DLD1 (cell line): ENCODE results near the gene CSE1L.
"Not testable (repeated sequence)": the region's sequence is repeated elsewhere in the genome, so short reads cannot be mapped to it uniquely, and the experiment has no call there.

ENCODE experiments used
- in situ Hi-C: cut with HindIII; loops from 2 replicates; pipeline ENCODE4 v1.10.0; 2017; ENCODE audit warnings: low sequenced_read_pairs

CSE1L gene, protein sequence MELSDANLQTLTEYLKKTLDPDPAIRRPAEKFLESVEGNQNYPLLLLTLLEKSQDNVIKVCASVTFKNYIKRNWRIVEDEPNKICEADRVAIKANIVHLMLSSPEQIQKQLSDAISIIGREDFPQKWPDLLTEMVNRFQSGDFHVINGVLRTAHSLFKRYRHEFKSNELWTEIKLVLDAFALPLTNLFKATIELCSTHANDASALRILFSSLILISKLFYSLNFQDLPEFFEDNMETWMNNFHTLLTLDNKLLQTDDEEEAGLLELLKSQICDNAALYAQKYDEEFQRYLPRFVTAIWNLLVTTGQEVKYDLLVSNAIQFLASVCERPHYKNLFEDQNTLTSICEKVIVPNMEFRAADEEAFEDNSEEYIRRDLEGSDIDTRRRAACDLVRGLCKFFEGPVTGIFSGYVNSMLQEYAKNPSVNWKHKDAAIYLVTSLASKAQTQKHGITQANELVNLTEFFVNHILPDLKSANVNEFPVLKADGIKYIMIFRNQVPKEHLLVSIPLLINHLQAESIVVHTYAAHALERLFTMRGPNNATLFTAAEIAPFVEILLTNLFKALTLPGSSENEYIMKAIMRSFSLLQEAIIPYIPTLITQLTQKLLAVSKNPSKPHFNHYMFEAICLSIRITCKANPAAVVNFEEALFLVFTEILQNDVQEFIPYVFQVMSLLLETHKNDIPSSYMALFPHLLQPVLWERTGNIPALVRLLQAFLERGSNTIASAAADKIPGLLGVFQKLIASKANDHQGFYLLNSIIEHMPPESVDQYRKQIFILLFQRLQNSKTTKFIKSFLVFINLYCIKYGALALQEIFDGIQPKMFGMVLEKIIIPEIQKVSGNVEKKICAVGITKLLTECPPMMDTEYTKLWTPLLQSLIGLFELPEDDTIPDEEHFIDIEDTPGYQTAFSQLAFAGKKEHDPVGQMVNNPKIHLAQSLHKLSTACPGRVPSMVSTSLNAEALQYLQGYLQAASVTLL

DNA sequence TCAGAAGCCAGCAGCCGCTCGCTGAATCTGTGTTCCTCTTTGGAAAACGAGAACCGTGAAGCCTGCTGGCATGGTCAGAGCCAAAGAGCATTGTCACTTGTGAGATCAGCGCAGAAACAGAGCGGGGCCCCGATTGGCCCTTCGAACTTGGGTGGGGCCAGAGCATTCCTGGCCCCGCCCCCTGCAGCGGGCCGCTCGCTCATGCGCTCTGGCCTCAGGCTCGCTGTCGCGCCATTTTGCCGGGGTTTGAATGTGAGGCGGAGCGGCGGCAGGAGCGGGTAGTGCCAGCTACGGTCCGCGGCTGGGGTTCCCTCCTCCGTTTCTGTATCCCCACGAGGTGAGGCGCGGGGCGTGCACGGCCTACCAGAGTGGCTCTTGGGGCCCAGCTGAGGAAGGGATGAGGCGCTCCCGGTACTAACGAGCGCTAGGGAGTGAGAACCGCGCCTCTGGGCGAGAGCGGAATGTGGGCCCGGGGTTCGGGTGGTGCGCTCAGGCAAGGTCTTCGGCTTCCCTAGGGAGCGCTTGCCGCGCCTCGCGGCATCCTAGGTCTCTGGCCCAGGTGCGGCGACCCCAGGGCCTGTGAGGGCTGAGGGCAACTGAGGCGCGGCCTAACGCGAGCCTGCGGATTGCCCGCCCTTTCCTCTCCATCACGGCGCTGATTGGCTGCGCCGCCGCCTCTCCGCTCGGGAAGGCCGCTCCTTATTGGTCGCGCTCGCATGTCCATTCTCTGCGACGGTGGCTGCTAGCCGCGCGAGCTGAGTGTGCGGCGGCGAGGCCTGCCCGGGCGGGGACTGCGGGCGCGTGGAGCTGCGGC is at the start of gene CSE1L:
Gene CSE1L (plus strand): TSS at position 226 of the 814 bp plus-strand sequence. CDS start 12,152 bp downstream, outside the sequence.
- in situ Hi-C loops, result no loop called here

DNA sequence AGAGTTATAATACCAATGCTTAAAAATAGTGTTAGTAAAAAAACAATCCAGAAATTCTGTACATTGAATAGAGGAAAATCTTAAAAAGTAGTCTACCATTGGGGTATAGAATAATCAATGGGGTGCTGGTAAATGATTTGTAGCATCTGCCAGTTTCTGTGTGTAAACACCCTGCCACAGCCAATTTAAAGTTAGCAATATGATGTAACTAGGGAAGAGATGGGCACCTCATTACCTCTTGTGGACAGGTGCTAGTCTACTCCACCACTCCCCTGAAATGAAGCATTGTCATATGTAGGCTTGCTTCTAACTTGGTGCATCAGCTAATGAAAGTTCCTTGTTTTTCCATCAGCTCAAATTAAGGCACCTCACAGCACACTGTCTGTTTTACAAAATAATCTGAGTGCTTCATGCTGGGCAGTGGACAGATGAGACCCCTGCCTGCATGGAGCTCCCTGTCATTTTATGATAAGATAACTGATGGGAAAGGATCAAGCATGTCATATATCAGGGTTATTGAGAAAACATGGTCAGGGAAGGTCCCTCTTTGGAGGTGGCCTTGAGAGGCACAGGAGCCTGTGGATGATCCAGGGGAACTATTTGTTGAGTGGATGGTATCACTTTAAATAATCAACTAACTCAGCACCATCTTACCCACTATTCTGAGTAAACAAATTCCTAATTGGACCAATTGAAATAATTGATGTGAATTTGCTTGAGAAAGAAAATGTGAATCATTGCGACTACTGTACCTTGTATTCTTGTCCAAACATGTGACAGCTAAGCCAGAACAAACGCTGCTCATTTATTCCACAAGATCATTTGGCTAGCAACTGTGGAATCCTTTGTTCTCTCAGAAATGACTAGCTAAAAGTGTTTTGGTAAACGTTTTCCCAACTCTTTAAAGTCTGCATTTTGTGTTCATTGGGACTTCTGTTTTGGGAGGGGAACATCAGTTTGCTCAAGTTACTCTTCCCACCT is 45.9 kb upstream of the CSE1L start:
- in situ Hi-C loops, result no loop called here

DNA sequence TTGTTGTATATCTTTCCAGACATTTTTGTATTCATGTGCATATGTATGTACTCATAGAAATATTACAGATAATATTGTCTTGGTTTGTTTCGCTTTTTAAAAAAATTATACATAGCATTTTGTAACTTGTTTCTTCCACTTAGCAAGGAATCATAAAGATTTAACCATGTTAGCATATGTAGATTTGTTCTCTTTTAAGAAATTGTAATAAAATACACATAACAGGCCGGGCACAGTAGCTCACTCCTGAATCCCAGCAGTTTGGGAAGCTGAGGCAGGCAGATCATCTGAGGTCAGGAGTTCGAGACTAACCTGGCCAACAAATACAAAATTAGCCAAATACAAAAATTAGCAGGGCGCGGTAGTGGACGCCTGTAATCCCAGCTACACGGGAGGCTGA is 44.4 kb upstream of the CSE1L start:
- in situ Hi-C loops, result no loop called here

- in situ Hi-C loops, result no loop called here
These were observed 39.6 kb upstream of the CSE1L start for GRCh38 chr20:49006446-49006980.

DNA sequence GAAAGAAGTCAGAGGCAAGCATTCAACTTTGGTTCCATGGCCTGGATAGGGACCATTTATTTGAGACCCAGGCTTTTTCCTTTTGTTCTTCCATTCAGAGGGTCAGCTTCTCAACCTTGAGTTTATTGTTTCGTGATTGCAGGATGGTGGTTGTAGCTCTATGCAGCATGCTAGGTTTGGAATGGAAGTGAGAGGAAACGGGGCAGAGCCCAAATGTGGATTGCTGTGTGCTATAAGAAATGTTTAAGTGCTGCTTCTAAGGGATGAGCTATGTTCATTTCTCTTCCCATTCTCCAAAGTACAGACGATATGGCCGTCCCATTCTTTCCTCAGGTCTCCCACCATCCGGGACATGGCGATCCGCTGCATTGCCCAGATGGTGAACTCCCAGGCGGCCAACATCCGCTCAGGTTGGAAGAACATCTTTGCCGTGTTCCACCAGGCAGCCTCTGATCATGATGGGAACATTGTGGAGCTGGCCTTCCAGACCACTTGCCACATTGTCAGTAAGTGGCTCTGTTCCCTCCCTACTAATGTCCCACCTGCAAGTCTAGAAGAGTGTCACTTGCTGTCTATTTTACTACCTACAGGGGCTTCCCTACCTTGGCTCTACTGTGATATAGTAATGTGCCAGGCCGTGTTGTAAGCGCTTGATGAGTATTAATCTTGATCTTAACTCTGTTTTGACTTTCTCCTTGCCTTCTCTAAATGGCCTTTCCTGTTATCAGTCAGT is 36.0 kb upstream of the CSE1L start:
- in situ Hi-C loops, result no loop called here

DNA sequence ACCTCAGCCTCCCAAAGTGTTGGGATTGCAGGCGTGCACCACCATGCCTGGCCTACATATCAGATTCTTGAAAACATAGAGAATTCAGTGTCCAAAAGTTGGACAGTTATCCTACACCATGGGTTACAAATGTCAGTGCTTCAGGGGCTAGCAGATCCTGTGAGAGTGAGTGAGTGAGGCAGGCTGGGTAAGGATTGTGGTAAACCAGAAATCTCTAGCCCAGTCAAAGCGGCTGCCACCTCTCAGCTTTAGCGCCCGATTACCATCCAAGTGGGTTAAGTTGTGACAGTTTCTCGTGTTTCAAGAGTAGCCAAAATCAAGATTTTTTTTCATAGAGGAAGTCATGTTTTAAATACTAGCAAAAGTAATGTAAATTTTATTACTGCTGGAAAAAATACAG is 21.9 kb upstream of the CSE1L start:
- in situ Hi-C loops, result no loop called here

DNA sequence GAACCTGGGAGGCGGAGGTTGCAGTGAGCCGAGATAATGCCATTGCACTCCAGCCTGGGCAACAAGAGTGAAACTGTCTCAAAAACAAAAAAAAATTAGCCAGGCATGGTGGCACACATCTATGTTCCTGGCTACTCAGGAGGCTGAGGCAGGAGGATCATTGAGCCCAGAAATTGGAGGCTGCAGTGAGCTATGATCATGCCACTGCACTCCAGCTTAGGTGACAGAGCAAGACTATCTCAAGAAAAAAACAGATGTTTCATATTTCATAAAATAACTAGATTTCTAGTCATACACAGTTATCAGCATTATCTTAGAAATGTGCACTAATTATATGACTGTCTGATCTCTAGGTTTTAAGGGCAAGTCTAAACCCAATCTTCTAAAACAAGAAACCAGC is 17.9 kb upstream of the CSE1L start:
- in situ Hi-C loops, result not testable (repeated sequence)

GRCh38 chr20:49028684-49029083 is 17.4 kb upstream of the CSE1L start:
- in situ Hi-C loops, result no loop called here

GRCh38 chr20:49029203-49029602 is 16.9 kb upstream of the CSE1L start:
- in situ Hi-C loops, result no loop called here

DNA sequence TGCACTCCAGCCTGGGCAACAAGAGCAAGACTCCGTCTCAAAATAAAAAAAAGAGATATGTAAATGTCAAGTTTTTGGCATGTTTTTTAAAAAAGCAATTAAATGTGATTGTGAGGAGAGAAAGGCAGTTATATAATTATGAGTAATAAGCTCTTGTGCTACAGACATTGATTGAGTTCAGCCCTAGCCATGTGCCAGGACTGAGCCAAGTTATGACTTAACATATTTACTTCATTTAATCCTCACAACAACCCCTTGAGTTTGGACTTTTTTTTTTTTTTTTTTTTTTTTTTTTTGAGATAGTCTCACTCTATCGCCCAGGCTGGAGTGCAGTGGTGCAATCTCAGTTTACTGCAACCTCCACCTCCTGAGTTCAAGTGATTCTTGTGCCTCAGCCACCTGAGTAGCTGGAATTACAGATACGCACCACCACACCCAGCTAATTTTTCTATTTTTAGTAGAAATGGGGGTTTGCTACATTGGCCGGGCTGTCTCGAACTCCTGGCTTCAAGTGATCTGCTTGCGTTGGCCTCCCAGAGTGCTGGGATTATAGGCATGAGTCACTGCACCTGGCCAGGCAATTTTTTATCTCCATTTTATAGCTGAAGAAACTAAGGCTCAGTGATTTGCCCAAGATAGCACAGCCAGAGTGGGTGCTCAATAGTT is 15.0 kb upstream of the CSE1L start:
- in situ Hi-C loops, result no loop called here

DNA sequence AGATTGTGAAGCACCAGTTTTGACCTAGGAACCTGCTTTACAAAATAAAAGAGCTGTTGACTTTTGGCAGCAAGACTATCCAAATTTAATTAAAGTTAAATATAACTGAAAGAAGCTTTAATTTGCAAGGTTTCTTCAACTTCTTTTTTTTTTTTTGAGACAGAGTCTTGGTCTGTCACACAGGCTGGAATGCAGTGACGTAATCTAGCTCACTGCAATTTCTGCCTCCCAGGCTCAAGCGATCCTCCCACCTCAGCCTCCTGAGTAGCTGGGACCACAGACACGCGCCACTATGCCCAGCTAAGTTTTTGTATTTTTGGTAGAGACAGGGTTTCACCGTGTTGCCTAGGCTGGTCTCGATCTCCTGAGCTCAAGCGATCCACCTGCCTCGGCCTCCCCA is 13.7 kb upstream of the CSE1L start:
- in situ Hi-C loops, result no loop called here

DNA sequence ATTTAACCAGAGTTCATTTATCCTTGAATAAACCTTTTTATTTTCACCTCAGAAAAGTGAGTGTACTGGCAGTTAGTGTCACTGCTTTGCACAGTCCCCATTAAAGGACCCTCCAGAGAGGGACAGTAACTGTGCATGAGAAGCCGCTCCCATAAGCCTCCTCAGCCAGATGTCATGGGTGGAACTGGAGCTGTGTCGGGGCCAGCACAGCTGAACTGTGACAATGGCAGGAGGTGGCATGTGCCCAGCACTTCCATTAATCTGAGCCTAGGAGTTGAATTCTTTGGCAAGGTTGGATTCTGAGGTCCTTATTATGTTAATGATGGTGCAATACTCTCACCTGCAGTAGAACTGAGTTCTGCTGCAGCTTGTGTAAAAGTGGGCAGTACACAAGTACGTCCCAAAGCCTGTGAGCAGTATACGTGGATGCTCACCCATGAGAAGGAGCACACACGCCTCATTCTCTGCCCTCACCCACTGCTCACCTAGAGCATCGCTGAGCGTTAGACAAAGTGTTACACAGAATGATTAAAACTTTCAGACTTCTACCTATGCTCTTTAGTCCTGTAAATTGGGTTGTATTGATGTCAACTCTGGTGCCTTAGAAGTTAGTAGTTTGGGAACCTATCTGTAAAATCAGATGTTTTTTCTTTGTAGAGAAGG is 11.9 kb upstream of the CSE1L start:
- in situ Hi-C loops, result no loop called here

DNA sequence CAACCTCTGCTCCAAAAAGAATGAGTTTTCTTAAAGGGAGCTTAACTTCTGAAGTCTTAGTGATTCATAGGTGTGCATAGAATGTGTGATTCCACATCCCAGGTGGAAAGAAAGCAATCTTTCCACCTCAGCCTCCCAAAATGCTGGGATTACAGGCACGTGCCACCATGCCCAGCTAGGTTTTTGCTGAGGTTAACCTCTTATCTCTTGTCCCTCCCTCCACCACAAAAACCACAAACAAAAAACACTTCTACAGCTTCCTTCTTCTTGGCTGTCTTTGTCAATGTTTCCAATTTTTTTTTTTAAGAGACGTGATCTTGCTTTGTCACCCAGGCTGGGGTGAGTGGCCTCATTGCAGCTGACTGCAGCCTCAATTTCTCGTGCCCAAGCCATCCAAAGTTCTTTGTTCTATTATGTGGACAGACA is 8.1 kb upstream of the CSE1L start:
- in situ Hi-C loops, result no loop called here

- in situ Hi-C loops, result no loop called here
These were observed 6.3 kb upstream of the CSE1L start for GRCh38 chr20:49039854-49040253.

GRCh38 chr20:49043000-49043399 is 3.1 kb upstream of the CSE1L start:
- in situ Hi-C loops, result no loop called here

DNA sequence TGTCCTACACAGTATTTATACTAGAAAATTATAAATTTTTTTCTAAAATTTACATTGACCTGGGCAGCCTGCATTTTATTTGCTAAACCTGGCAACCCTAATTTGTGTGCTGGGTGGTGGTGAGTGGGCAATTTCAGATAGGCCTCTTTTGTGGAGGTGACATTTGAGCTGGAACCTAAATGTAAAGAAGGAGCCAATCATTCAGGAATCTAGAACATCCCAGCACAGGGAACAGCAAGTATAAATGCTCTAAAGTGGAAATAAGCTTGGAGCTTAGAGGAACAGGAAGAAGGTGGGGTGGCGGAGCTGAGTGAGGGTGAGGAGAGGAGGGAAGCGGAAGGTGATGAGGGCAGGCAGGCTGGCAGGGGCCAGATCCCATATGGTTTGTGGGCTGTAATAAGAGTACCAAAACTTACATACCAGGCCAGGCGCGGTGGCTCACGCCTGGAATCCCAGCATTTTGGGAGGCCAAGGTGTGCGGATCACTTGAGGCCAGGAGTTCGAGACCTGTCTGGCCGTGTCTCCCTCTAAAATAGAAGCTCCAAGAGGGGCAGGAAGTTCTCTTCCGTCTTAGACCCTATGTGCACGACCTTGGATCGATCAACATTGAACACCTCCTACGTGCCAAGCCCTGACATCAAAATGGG is 549 bp upstream of the CSE1L start:
- in situ Hi-C loops, result no loop called here

DNA sequence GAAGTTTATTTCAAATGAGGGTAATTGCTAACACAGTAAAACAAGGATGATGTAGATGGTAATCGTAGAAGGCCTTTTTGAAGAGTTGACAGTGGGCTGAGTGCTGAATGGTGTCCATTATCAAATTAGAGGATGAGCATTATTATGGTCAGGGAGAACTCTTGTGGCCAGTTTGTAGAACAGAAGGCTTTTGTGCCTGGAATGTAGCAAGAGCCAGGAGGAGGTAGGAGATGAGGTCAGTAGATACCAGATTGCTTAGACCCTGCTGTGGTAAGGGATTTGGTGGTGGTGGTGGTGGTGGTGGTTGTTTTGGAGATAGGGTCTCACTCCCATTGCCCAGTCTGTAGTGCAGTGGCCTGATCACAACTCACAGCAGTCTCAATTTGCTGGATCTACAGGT is 6.2 kb downstream of the CSE1L start:
- in situ Hi-C loops, result no loop called here
